BJ (cell line): ENCODE results near the gene EAF1. TPM values are rescaled to one million over a fixed set of nuclear protein-coding genes. Genes with fewer than 3 reads are reported as not detected.
"Not testable (repeated sequence)": the region's sequence is repeated elsewhere in the genome, so short reads cannot be mapped to it uniquely, and the experiment has no call there.

ENCODE experiments used
- CTCF ChIA-PET: fragments of 350-600 bp; formaldehyde crosslinking; extraction: SDS; loops from one replicate; lab custom pipeline; 2021; ENCODE audit warnings: antibody characterized with exemption, inconsistent platforms; lab: Yijun Ruan, JAX
- POLR2A ChIA-PET: fragments of 300-600 bp; sonication (Branson Sonifier 250); formaldehyde crosslinking; extraction: SDS; loops from one replicate; lab custom pipeline; 2021; ENCODE audit warnings: antibody characterized with exemption; lab: Charles Lee
- DNase-seq: peaks from one replicate; pipeline ENCODE4 v3.0.0-alpha.2; 2011; ENCODE audit warnings: low read depth
- H3K27me3 ChIP-seq: 2 replicates; pipeline ENCODE4 v1.6.0; 2011; ENCODE audit warnings: low read length; ENCODE audit not compliant: control insufficient read depth, insufficient read depth
- H3K36me3 ChIP-seq: 2 replicates; pipeline ENCODE4 v1.5.1; 2011; ENCODE audit warnings: low read length; ENCODE audit not compliant: control insufficient read depth, insufficient read depth
- H3K4me3 ChIP-seq: 2 replicates; pipeline ENCODE4 v1.5.1; 2011; ENCODE audit warnings: low read depth, mild to moderate bottlenecking, control low read depth, low read length
- CTCF ChIP-seq: IDR thresholded peaks from 2 replicates; pipeline ENCODE4 v1.5.1; 2011; ENCODE audit warnings: low read depth, mild to moderate bottlenecking, control low read depth, inconsistent platforms, low read length, moderate library complexity; ENCODE audit not compliant: insufficient read depth
- polyA plus RNA-seq: library from polyadenylated mRNA; depleted of rRNA; stranded (reverse); fragments of >200 nt; gene quantifications from 2 replicates; pipeline ENCODE4 v1.2.3, GENCODE V29; 2011

The EAF1 gene
- polyA plus RNA-seq, 1 experiment, result 8.6 TPM

- POLR2A ChIA-PET, result no interaction called here
- DNase-seq, result no peak
- CTCF ChIA-PET, result no interaction called here
These were observed 28.9 kb downstream of the EAF1 start for GRCh38 chr3:15456321-15456720.

GRCh38 chr3:15456915-15457314 is 29.5 kb downstream of the EAF1 start:
- CTCF ChIA-PET, POLR2A ChIA-PET, H3K27me3 ChIP-seq: not testable (repeated sequence)

More at GRCh38 chr3:15456321-15456720, 28.9 kb downstream of the EAF1 start:
- Histone ChIP-seq H3K36me3 (no peaks in the 10 kb centered on the region), H3K27me3 (0 out of 2 replicates have a peak, but pooled peaks cover 2% of the 10 kb centered on the region), H3K4me3 (no peak overlapping the region)
- TF ChIP-seq CTCF, result no peak

GRCh38 chr3:15458212-15458780 is 30.9 kb downstream of the EAF1 start:
- TF ChIP-seq CTCF, result no peak
- no peak overlapping the region for H3K4me3 ChIP-seq
- DNase-seq, result no peak
- ChIA-PET POLR2A (no interaction called here), CTCF (no interaction called here)
- H3K36me3 ChIP-seq, result no peaks in the 10 kb centered on the region
- 0 out of 2 replicates have a peak, but pooled peaks cover 2% of the 10 kb centered on the region for H3K27me3 ChIP-seq

More at GRCh38 chr3:15456915-15457314, 29.5 kb downstream of the EAF1 start:
- DNase-seq, H3K36me3 ChIP-seq, H3K4me3 ChIP-seq: not testable (repeated sequence)

- no peak for TF ChIP-seq CTCF
- ChIA-PET POLR2A (interaction anchor here (0.7 kb wide), 1 partner anchor 68 kb away, joined by 3 read pairs; no protein-coding TSS in a partner anchor), CTCF (interaction anchor here (1.1 kb wide), 1 partner anchor 193 kb away, joined by 3 read pairs; no protein-coding TSS in a partner anchor)
- no peak for DNase-seq
- no peaks in the 10 kb centered on the region for H3K36me3 ChIP-seq
- H3K27me3 ChIP-seq, result no peaks in the 10 kb centered on the region
- H3K4me3 ChIP-seq, result no peak overlapping the region
These were observed 33.6 kb downstream of the EAF1 start for GRCh38 chr3:15460891-15461531.

GRCh38 chr3:15462451-15462850 is 35.1 kb downstream of the EAF1 start:
- no peak overlapping the region for H3K4me3 ChIP-seq
- POLR2A ChIA-PET, result no interaction called here
- H3K36me3 ChIP-seq, result no peaks in the 10 kb centered on the region
- CTCF ChIA-PET, result no interaction called here
- no peak for TF ChIP-seq CTCF
- no peaks in the 10 kb centered on the region for H3K27me3 ChIP-seq
- DNase-seq, result no peak
